OCI-M2 (cell line): ENCODE measurements around the gene RNF187.

Experiments used
- DNase-seq: peaks from one replicate; lab custom pipeline; 2025; ENCODE audit not compliant: unreplicated experiment; lab: John Stamatoyannopoulos, UW

The RNF187 gene

GRCh38 chr1:228542981-228543380 is 55.8 kb downstream of the RNF187 start:
- DNase-seq = no peak

- DNase-seq = no peak
These were observed 56.2 kb downstream of the RNF187 start for GRCh38 chr1:228543396-228543795.

GRCh38 chr1:228544021-228544850 is 57.1 kb downstream of the RNF187 start:
- no peak for DNase-seq

- DNase-seq = no peak
These were observed 57.9 kb downstream of the RNF187 start for GRCh38 chr1:228544921-228545591.
